Suprapubic skin (tissue), 3 donors: Measurements from ENCODE around the gene TSHZ1.

Experiments
- POLR2A ChIP-seq, 2 donors: fragments of 450-650 bp; IDR thresholded peaks; one replicate each; pipeline ENCODE4 v1.6.1; 2017; ENCODE audit warnings: antibody characterized with exemption in 2 of 2, mild to moderate bottlenecking in 2 of 2, moderate library complexity in 2 of 2
- TF ChIP-seq, protein P1 (sequence below), 2 donors: fragments of 200-600 bp in 1 of 2; fragments of 450-650 bp in 1 of 2; sonication (generic) in 1 of 2; IDR thresholded peaks; one replicate each; pipeline ENCODE4 v1.5.1; 2016 to 2019; ENCODE audit warnings: antibody characterized with exemption in 2 of 2, mild to moderate bottlenecking in 1 of 2, moderate library complexity in 1 of 2

DNA sequence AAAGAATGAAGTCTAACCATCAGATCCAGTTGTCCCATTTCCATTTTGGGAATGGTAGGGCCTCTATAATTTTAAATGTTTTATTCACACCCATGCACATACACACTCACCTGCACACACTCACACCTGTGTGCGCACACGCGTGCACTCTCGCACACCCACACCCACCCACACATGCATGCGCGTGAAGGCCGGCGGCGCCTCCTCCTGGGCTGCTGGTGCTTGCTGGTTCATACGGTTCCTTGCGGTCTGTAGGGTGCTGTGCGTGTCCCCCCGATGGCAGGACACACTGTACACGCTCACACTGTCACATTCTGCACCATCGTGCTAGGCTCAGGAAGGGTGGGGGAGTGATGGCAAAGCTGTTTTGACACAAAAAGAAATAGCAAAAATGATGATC lies 63.2 kb downstream of the TSHZ1 start:
- no peak for TF ChIP-seq POLR2A (IDR thresholded peaks at IDR 0.05)
- TF ChIP-seq, protein P1, sequence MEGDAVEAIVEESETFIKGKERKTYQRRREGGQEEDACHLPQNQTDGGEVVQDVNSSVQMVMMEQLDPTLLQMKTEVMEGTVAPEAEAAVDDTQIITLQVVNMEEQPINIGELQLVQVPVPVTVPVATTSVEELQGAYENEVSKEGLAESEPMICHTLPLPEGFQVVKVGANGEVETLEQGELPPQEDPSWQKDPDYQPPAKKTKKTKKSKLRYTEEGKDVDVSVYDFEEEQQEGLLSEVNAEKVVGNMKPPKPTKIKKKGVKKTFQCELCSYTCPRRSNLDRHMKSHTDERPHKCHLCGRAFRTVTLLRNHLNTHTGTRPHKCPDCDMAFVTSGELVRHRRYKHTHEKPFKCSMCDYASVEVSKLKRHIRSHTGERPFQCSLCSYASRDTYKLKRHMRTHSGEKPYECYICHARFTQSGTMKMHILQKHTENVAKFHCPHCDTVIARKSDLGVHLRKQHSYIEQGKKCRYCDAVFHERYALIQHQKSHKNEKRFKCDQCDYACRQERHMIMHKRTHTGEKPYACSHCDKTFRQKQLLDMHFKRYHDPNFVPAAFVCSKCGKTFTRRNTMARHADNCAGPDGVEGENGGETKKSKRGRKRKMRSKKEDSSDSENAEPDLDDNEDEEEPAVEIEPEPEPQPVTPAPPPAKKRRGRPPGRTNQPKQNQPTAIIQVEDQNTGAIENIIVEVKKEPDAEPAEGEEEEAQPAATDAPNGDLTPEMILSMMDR (IDR thresholded peaks at IDR 0.05), result no peak
